HG02678 (cell line): ENCODE measurements around the gene IL1RAPL1.

Source experiments
- ATAC-seq: cut with Tn5 transposase; IDR thresholded peaks from one replicate; pipeline ENCODE4 v1.9.1; 2021; ENCODE audit warnings: mild to moderate bottlenecking, moderate library complexity; ENCODE audit not compliant: unreplicated experiment

Gene IL1RAPL1

DNA sequence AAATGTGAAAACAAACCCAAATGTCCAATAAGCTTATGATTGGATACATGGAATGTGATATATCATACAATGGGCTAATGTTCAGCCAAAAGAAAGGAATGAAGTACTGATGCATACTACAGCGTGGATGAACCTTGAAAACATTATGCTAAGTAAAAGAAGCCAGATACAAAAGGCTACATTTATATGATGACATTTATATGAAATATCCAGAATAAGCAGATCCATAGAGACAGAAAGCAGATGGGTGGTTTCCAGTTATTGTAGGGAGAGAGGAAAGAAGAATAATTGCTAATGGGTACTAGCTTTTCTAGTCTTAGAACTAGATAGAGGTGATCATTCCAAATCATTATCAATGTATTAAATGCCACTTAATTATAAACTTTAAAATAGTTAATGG lies 801.3 kb downstream of the IL1RAPL1 start:
- ATAC-seq = no peak

DNA sequence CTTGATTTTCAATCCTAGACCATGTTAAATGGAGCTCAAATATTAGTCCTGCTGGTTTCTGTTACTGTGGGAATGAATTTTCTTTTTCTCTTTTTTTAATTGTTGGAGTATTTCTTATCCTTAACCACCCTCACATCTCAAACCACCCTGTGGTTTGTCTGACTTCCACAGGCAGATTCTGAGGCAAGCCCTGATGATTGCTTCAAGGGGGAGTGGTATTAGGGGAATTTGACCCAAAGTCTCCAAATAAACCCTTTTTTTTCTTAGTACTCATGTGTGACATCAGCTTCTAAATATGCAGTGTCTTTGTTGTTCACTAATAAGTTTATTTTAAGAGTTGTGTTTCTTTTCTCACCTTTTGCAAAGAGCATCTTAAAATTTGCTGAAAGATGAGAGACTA lies 810.3 kb downstream of the IL1RAPL1 start:
- ATAC-seq = no peak

GRCh38 chrX:29407357-29407756 lies 820.1 kb downstream of the IL1RAPL1 start:
- ATAC-seq = no peak

DNA sequence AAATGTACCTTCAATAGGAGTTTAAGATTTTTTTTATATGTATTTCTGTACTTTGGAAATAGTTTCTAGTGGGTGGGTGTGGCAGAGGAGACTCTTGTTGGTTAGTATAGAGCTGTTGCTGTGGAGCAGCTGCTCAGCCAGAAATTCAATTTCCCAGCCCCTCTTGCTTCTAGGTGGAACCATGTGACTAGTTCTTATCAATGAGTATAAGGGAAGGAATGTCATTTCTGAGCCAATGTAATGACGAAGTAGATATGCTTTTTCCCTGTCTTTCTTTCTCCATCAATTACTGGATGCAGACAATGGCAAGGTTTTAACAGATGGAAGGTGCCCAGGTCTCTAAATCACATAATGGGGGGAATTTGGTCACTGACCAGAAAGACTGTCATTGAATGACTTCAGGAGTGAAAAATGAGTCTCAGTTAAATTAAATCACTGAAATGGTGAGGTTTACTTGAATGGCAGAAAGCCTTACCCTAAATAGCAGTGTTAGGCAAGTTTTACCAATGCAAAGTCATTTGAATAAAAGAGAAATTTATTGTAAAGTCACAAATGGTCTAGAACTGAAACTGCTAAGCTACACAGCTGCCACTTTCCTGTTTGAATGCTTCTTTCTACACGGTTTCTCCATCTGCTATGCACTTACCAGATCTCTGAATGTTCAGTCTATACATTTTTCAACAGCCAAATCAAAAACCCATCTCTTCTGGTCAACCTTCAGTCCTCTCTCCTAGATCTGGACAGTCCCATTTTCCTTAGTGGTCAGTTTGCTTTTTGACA lies 832.7 kb downstream of the IL1RAPL1 start:
- peak; percentile 70 for ATAC-seq

DNA sequence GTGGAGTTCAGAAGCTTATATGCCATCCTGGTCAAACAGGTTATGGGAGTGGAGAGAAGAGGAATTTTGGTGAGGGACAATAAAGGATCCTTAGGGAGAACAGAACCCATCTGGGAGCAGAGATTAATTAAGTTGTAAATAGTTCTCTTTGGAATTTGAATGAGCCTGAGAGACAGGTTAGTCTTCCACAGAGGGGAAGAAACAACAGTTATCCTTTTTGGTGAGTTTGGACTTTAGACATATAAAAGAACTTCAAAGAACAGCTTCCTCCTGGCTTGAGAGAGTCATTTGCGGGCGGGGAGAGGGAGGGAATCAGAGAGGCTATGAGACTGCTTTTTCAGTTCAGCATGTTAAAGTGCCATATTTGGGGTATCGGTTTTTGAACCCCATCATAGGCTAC lies 834.8 kb downstream of the IL1RAPL1 start:
- no peak for ATAC-seq

DNA sequence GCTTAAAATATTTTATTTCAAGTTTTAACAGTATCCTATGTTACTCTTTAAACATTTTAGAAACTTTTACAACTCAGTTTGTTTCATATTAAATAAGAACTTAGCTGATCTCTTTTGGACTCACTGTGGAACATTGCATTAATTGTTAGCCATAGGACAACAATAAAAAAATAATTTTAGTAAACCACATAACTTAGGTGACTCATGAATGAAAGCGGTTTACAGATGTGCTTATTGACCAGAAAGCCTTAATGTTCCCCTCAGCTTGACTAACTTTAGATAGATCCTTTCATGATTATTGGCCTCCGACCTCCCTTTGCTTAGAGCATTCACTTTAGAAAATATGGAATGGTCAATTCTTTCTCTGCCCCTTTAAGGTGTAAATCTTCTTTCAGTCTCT lies 844.6 kb downstream of the IL1RAPL1 start:
- ATAC-seq = no peak

DNA sequence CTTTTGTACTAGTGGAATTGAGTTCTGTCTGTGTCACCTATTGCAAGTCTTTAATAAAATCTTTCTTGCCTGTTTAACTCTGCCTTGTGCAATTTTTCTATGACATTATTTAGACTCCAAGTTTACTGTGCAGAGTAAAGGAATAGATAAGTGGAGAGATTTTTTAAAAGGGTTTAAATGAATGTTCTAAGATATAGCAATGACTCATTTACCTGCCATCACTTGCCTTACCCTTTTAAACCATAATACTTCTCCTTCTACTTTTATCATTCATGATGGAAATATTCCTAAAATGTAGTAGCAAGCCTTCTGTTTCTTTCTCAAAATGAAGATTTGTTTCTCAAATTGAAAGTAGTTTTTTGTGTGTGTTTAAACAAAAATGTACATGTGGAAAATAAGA lies 845.3 kb downstream of the IL1RAPL1 start:
- no peak for ATAC-seq

- no peak for ATAC-seq
Measured at GRCh38 chrX:29434939-29435338, 847.7 kb downstream of the IL1RAPL1 start.

GRCh38 chrX:29435396-29435795 lies 848.1 kb downstream of the IL1RAPL1 start:
- no peak for ATAC-seq

- no peak for ATAC-seq
Measured at GRCh38 chrX:29447867-29448266, 860.6 kb downstream of the IL1RAPL1 start.

DNA sequence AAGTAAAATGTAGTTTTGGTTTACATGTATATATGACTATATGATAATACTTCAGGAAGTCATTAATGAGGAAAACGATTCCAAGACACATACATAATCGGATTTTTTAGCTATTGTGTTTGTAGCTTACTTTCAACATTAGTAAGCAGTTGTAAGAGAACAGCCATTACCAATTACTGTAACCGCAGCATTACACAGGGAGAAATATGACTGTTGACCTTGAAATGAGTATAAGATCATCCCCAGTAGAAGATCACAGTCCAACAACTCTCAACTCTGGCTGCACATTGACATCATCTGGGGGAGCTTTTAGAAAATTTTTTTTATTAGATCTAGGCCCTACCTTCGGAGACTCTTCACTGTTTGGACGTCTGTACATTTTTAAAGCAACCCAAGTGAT lies 866.1 kb downstream of the IL1RAPL1 start:
- no peak for ATAC-seq

DNA sequence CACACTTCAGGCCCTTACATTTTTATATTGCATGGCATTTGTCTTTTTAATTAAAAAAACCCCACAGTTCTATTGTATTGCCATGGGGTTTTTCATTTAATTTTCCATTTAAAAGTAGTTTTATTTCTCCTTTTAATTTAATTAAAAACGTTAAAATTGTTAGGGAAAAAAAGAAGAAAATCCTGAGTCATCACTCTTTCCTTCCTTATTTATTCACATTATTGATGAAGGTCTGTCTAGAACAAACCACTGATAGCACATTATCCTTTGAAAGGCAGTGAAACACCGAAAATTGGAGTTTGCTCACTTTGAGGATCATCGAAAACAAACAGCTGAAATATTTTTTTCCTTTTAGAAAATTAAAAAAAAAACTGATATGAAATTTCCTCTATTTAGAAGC lies 868.5 kb downstream of the IL1RAPL1 start:
- no peak for ATAC-seq

- ATAC-seq = no peak
Measured at GRCh38 chrX:29461039-29461438, 873.8 kb downstream of the IL1RAPL1 start.

DNA sequence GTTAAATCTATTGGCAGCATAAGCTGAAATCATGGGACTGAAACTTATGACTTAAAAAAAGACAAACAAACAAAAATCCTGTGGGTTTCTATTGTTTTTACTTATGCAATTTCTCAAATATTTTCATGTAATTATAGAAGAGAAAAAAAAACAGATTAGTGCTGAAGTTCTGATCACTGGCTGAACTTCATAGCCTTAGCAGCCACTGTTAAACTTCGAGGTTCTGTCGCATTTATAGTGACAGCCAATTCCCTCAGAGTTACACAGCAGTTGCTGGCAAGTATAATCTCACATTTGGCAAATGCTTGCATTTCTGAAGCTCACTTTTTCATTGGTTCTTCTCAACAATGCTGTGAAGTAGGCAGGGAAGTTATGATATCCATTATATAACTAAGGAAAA lies 879.2 kb downstream of the IL1RAPL1 start:
- ATAC-seq = no peak

DNA sequence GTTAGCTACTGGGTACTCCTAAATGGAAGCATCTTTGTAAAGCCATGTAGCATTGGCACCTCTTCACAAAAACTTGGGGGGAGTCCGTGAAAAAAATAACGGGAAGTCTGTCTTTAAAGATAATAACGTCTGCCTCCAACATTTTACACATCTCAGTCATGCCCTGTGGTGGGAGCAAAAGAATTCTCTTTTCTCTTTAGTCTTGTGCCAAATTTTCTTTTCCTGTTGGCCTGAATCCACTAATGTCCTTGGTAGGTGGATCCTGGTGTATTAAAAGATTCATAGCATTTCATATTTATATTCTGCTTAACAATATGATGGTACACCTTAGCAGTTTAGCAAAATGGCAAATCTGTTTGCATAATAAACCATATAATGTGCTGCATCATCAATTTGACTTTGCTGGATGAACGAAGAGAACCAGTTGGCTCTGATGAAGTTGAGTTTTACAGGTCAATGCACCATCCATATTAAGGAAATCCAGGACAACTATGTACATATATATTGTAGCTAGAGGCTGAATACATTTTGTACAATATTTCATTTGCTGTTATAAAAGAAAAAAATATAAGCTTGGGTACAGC lies 881.8 kb downstream of the IL1RAPL1 start:
- no peak for ATAC-seq

DNA sequence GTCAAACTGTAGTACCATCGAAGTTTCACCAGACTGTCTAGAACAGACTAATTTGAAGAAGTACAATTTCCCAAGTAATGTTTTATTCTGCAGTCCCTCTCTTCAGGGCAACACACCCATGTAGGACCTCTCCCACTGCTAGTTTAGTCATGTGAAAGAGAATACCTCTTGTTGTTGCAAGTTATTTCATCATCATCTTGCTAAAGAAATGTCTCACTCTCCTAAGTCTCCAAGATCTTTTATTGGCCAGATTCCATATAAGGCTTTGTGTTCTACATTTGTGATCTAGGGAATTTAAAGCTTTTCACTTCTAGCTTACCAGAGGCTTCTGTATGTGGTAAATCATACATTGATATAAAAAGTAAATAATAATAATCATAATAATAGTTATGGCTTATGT lies 882.8 kb downstream of the IL1RAPL1 start:
- ATAC-seq = no peak

- no peak for ATAC-seq
Measured at GRCh38 chrX:29471829-29472228, 884.6 kb downstream of the IL1RAPL1 start.

DNA sequence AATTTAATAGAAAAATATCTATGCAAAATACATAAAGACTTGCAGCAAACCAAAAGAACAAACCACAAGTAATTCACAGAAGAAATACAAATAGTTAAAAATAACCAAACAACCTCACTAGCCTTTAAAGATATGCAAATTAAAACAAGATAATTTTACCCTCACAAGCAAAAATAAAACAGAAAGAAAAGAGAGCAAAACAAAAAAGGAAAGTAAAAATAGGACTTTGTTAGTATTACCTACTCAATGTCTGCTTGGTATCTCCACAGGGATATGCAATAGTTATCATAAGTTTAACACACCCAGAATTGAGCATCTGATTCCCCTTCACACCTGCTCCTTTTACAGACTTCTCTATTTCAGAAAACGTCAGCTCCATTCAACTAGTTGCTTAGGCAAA lies 890.6 kb downstream of the IL1RAPL1 start:
- peak; percentile 38 for ATAC-seq

- peak; percentile 89 for ATAC-seq
Measured at GRCh38 chrX:29478336-29479069, 891.3 kb downstream of the IL1RAPL1 start.

GRCh38 chrX:29487214-29487613 lies 900.0 kb downstream of the IL1RAPL1 start:
- ATAC-seq = no peak

DNA sequence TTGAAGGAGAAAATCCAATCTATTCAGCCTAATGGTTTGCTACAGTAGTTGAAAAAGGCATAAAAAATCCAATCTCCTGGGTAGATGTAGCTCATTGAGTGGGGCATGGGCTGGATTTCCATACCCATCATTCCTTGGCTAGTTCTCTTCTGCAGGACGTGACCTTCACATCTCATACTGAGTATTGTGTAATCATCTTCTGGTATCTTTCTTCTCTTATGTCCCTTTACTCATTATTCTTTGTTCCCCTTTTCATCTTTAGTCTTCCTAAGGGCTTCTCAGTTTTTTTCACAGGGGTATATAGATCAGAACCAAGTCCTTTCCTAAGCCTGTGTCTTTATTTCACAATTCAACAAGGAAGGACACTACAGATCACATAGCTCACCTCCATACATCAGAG lies 900.5 kb downstream of the IL1RAPL1 start:
- no peak for ATAC-seq

DNA sequence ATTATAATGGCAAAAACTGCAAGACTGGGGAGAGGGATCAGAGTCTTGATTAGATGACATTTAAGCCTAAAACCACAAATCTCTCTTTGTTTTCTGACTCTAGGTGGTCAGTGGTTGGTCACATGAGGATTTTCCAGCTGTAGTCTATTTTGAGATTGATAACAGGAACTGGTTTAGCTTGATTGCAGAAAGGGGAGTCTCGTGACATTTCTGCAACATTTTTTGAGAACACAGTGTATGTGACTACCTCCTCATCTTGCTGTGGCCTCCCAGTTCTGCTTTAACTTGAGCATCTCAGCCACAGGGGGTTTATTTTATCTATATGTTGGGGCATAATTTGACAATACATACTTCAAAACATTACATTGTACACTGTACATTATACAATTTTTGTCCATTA lies 901.7 kb downstream of the IL1RAPL1 start:
- peak; percentile 75 for ATAC-seq
